GM10847 (cell line): ENCODE measurements around the gene PCED1B.

ENCODE experiments used
- POLR2A ChIP-seq: IDR thresholded peaks from 2 replicates; pipeline ENCODE4 v1.6.1; 2011; ENCODE audit not compliant: insufficient read length; ENCODE audit errors: extremely low read depth

Gene PCED1B

GRCh38 chr12:47277972-47278448 lies 198.6 kb downstream of the PCED1B start:
- no peak for TF ChIP-seq POLR2A

- TF ChIP-seq POLR2A = no peak
Observed at GRCh38 chr12:47280543-47281300, 201.3 kb downstream of the PCED1B start.

- TF ChIP-seq POLR2A = no peak
Observed at GRCh38 chr12:47281667-47282171, 202.3 kb downstream of the PCED1B start.

- TF ChIP-seq POLR2A = no peak
Observed at GRCh38 chr12:47282206-47282605, 202.8 kb downstream of the PCED1B start.
